HK-2 (cell line): ENCODE measurements around the gene THBS2.
"Not testable (repeated sequence)": the region's sequence is repeated elsewhere in the genome, so short reads cannot be mapped to it uniquely, and the experiment has no call there.

ENCODE experiments used
- DNase-seq: peaks from one replicate; pipeline ENCODE4 v3.0.0-alpha.2; 2018; ENCODE audit not compliant: unreplicated experiment

THBS2 gene

GRCh38 chr6:169212436-169212835 is 41.2 kb downstream of the THBS2 start:
- DNase-seq, result no peak

- no peak for DNase-seq
Measured at GRCh38 chr6:169211881-169212280, 41.8 kb downstream of the THBS2 start.

- no peak for DNase-seq
Measured at GRCh38 chr6:169210611-169211010, 43.0 kb downstream of the THBS2 start.

GRCh38 chr6:169208011-169208410 is 45.6 kb downstream of the THBS2 start:
- DNase-seq, result no peak

- DNase-seq, result no peak
Measured at GRCh38 chr6:169207482-169207881, 46.2 kb downstream of the THBS2 start.

GRCh38 chr6:169205176-169206160 is 48.2 kb downstream of the THBS2 start:
- DNase-seq, result no peak

GRCh38 chr6:169204167-169204566 is 49.5 kb downstream of the THBS2 start:
- no peak for DNase-seq

- DNase-seq, result no peak
Measured at GRCh38 chr6:169201985-169202384, 51.7 kb downstream of the THBS2 start.

- DNase-seq, result no peak
Measured at GRCh38 chr6:169200893-169201514, 52.6 kb downstream of the THBS2 start.

GRCh38 chr6:169199625-169200335 is 53.9 kb downstream of the THBS2 start:
- DNase-seq, result no peak

GRCh38 chr6:169198885-169199284 is 54.8 kb downstream of the THBS2 start:
- DNase-seq, result no peak

GRCh38 chr6:169197929-169198328 is 55.7 kb downstream of the THBS2 start:
- DNase-seq, result not testable (repeated sequence)

- not testable (repeated sequence) for DNase-seq
Measured at GRCh38 chr6:169196279-169196678, 57.4 kb downstream of the THBS2 start.

- no peak for DNase-seq
Measured at GRCh38 chr6:169194737-169195136, 58.9 kb downstream of the THBS2 start.

- no peak for DNase-seq
Measured at GRCh38 chr6:169190970-169191369, 62.7 kb downstream of the THBS2 start.

GRCh38 chr6:169190144-169190584 is 63.5 kb downstream of the THBS2 start:
- no peak for DNase-seq

- DNase-seq, result no peak
Measured at GRCh38 chr6:169189686-169190085, 64.0 kb downstream of the THBS2 start.

GRCh38 chr6:169189182-169189581 is 64.5 kb downstream of the THBS2 start:
- DNase-seq, result no peak

GRCh38 chr6:169188475-169188874 is 65.2 kb downstream of the THBS2 start:
- DNase-seq, result no peak

GRCh38 chr6:169188051-169188470 is 65.6 kb downstream of the THBS2 start:
- no peak for DNase-seq

- DNase-seq, result no peak
Measured at GRCh38 chr6:169186496-169187169, 67.0 kb downstream of the THBS2 start.
